ENCODE measurements around the gene FBRSL1. TPM values are rescaled to one million over a fixed set of nuclear protein-coding genes. Genes with fewer than 3 reads are reported as not detected.

FBRSL1 gene
- total and polyA plus RNA-seq, 2 experiments from 2014 or later: 0.63 to 4.6 TPM

DNA sequence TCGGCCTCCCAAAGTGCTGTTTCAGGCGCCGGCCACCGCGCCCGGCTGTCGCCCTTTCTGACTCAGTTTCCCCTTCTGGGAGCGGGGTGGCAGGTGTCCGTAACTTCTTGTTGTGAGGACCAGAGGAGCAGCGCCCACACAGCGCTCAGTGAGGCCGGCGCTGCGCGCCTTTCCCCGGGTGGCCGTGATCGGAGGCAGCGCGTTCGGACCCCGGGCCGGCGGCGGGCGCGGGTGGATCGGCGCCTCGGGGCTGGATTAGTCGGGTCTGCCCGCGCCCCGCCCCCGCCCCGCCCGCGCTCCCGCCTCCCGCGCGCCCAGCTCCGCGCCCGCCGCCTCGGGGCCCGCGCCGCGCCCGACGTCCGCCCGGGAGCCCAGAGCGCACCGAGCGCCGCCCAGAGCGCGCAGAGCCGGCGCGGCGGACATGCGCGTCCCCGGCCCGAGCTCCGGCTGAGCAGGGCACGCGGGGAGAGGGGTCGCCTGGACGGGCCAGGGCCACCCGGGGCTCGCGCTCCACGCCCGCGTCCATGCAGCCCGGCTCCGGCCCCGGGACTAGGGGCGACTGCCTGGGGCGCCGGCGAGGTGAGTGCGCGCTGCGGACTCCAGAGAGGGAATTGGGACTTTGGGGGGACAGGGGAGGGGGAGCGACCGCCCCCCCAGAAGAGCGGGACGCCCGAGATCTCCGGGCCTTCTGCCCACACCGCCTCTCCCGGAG lies 69.9 kb downstream of the FBRSL1 start:
- in situ Hi-C loops (cut with MboI): no loop called here
- peak overlapping the region; percentile 89 for H3K4me2 ChIP-seq (ENCODE audit: unreplicated experiment)
- TF ChIP-seq EZH2phosphoT487 (IDR thresholded peaks at IDR 0.05; ENCODE audit: insufficient read depth, low read depth) (no peak), EZH2 (IDR thresholded peaks at IDR 0.05; ENCODE audit: insufficient read depth, poor library complexity, severe bottlenecking) (no peak)
- DNase-seq: peak; percentile 65
- no peak overlapping the region for H2AFZ ChIP-seq
- no peak overlapping the region for H3K27ac ChIP-seq
- H3K27me3 ChIP-seq (replicated peaks; ENCODE audit: insufficient read depth): no peaks in the 10 kb centered on the region
- no peaks in the 10 kb centered on the region for H3K9me3 ChIP-seq (ENCODE audit: low read depth)
- no peaks in the 10 kb centered on the region for H4K20me1 ChIP-seq (ENCODE audit: insufficient read depth)
- 1 to 2% methylated on average over 52 to 65 of the region's 98 CpGs for WGBS, 2 experiments (ENCODE audit: low coverage in 1 of 2, low lambda C conversion rate in 2 of 2, missing lambda C conversion rate in 2 of 2)
- H3K4me3 ChIP-seq: peak overlapping the region; percentile 79
- no peaks in the 10 kb centered on the region for H3K79me2 ChIP-seq (ENCODE audit: insufficient read depth)
- H3F3A ChIP-seq (ENCODE audit: insufficient read depth): no peaks in the 10 kb centered on the region
- H3K36me3 ChIP-seq (ENCODE audit: low read depth): no peaks in the 10 kb centered on the region
- peak overlapping the region; percentile 37; the same call in 1 of the 2 replicates for H3K9ac ChIP-seq
- 0 out of 2 replicates have a peak, but pooled peaks cover 3% of the 10 kb centered on the region for H3K4me1 ChIP-seq (ENCODE audit: insufficient read depth)
- H3K9me2 ChIP-seq (ENCODE audit: insufficient read depth): no peaks in the 10 kb centered on the region

- H3K4me3 ChIP-seq: peak overlapping the region; percentile 69
These were observed 70.3 kb downstream of the FBRSL1 start for GRCh38 chr12:132560364-132560613.

GRCh38 chr12:132560614-132561426 lies 70.9 kb downstream of the FBRSL1 start:
- H3K9me2 ChIP-seq (ENCODE audit: insufficient read depth): no peaks in the 10 kb centered on the region
- H3K27ac ChIP-seq: no peak overlapping the region
- 0 out of 2 replicates have a peak, but pooled peaks cover 3% of the 10 kb centered on the region for H3K4me1 ChIP-seq (ENCODE audit: insufficient read depth)
- no peak overlapping the region for H3K9ac ChIP-seq
- no peaks in the 10 kb centered on the region for H4K20me1 ChIP-seq (ENCODE audit: insufficient read depth)
- in situ Hi-C loops (cut with MboI): no loop called here
- no peak overlapping the region for H2AFZ ChIP-seq
- DNase-seq: peak; percentile 54
- H3K4me2 ChIP-seq (ENCODE audit: unreplicated experiment): peak overlapping the region; percentile 72
- no peaks in the 10 kb centered on the region for H3F3A ChIP-seq (ENCODE audit: insufficient read depth)
- no peaks in the 10 kb centered on the region for H3K36me3 ChIP-seq (ENCODE audit: low read depth)
- H3K4me3 ChIP-seq: peak overlapping the region; percentile 69
- 13 to 16% methylated on average over 44 to 48 of the region's 49 CpGs for WGBS, 2 experiments (ENCODE audit: low coverage in 1 of 2, low lambda C conversion rate in 2 of 2, missing lambda C conversion rate in 2 of 2)
- no peaks in the 10 kb centered on the region for H3K27me3 ChIP-seq (replicated peaks; ENCODE audit: insufficient read depth)
- no peaks in the 10 kb centered on the region for H3K9me3 ChIP-seq (ENCODE audit: low read depth)
- TF ChIP-seq EZH2 (IDR thresholded peaks at IDR 0.05; ENCODE audit: insufficient read depth, poor library complexity, severe bottlenecking) (no peak), EZH2phosphoT487 (IDR thresholded peaks at IDR 0.05; ENCODE audit: insufficient read depth, low read depth) (no peak)
- H3K79me2 ChIP-seq (ENCODE audit: insufficient read depth): no peaks in the 10 kb centered on the region

More at GRCh38 chr12:132560364-132560613, 70.3 kb downstream of the FBRSL1 start:
- TF ChIP-seq EZH2phosphoT487 (IDR thresholded peaks at IDR 0.05; ENCODE audit: insufficient read depth, low read depth): no peak
- TF ChIP-seq EZH2 (IDR thresholded peaks at IDR 0.05; ENCODE audit: insufficient read depth, poor library complexity, severe bottlenecking): no peak
- no peaks in the 10 kb centered on the region for H4K20me1 ChIP-seq (ENCODE audit: insufficient read depth)
- DNase-seq: peak; percentile 33
- no peaks in the 10 kb centered on the region for H3K9me3 ChIP-seq (ENCODE audit: low read depth)
- no peaks in the 10 kb centered on the region for H3K9me2 ChIP-seq (ENCODE audit: insufficient read depth)
- in situ Hi-C loops (cut with MboI): no loop called here
- H3K27me3 ChIP-seq (replicated peaks; ENCODE audit: insufficient read depth): no peaks in the 10 kb centered on the region
- peak overlapping the region; percentile 72 for H3K4me2 ChIP-seq (ENCODE audit: unreplicated experiment)
- 0 out of 2 replicates have a peak, but pooled peaks cover 3% of the 10 kb centered on the region for H3K4me1 ChIP-seq (ENCODE audit: insufficient read depth)
- H2AFZ ChIP-seq: no peak overlapping the region
- H3F3A ChIP-seq (ENCODE audit: insufficient read depth): no peaks in the 10 kb centered on the region
- H3K79me2 ChIP-seq (ENCODE audit: insufficient read depth): no peaks in the 10 kb centered on the region
- 0 to 2% methylated on average over 7 to 32 of the region's 36 CpGs for WGBS, 2 experiments (ENCODE audit: low coverage in 1 of 2, low lambda C conversion rate in 2 of 2, missing lambda C conversion rate in 2 of 2)
- no peaks in the 10 kb centered on the region for H3K36me3 ChIP-seq (ENCODE audit: low read depth)
- peak overlapping the region; percentile 37; the same call in 1 of the 2 replicates for H3K9ac ChIP-seq
- H3K27ac ChIP-seq: no peak overlapping the region

Other genes starting within 250 kb of the FBRSL1 start
- gene GALNT9, start 160.6 kb upstream of the FBRSL1 start, total RNA-seq (2014; rRNA removed; shearing (Covaris generic)): 1.4 and 1.5 TPM in 2 replicates
- gene GALNT9, start 160.6 kb upstream of the FBRSL1 start, polyA plus RNA-seq (2016; fragmentation: Nextera tagmentation; extraction: Ambion mirVana): 0.33 TPM in 2 replicates
- not detected in 2 replicates for gene LRCOL1, start 120.4 kb downstream of the FBRSL1 start, total RNA-seq (2014; rRNA removed; shearing (Covaris generic))
- gene LRCOL1, start 120.4 kb downstream of the FBRSL1 start, polyA plus RNA-seq (2016; fragmentation: Nextera tagmentation; extraction: Ambion mirVana): not detected in 2 replicates
- not detected in 2 replicates for gene P2RX2, start 128.6 kb downstream of the FBRSL1 start, total RNA-seq (2014; rRNA removed; shearing (Covaris generic))
- not detected in 2 replicates for gene P2RX2, start 128.6 kb downstream of the FBRSL1 start, polyA plus RNA-seq (2016; fragmentation: Nextera tagmentation; extraction: Ambion mirVana)
- 9.5 and 16.2 TPM in 2 replicates for gene POLE, start 197.2 kb downstream of the FBRSL1 start, total RNA-seq (2014; rRNA removed; shearing (Covaris generic))
- 5.2 and 6.0 TPM in 2 replicates for gene POLE, start 197.2 kb downstream of the FBRSL1 start, polyA plus RNA-seq (2016; fragmentation: Nextera tagmentation; extraction: Ambion mirVana)
- 26.3 and 28.5 TPM in 2 replicates for gene PXMP2, start 197.4 kb downstream of the FBRSL1 start, total RNA-seq (2014; rRNA removed; shearing (Covaris generic))
- 36.5 and 37.2 TPM in 2 replicates for gene PXMP2, start 197.4 kb downstream of the FBRSL1 start, polyA plus RNA-seq (2016; fragmentation: Nextera tagmentation; extraction: Ambion mirVana)
- 26.1 and 28.7 TPM in 2 replicates for gene PGAM5, start 220.7 kb downstream of the FBRSL1 start, total RNA-seq (2014; rRNA removed; shearing (Covaris generic))
- 10.2 and 12.0 TPM in 2 replicates for gene PGAM5, start 220.7 kb downstream of the FBRSL1 start, polyA plus RNA-seq (2016; fragmentation: Nextera tagmentation; extraction: Ambion mirVana)

Data from GM23248 (cell line).